NCI-H2107 treated with DMSO at 0.1 percent for 48 hours (cell line): ENCODE results near the gene HYAL2.
"Not testable (repeated sequence)": the region's sequence is repeated elsewhere in the genome, so short reads cannot be mapped to it uniquely, and the experiment has no call there.

Experiments used
- DNase-seq: peaks from one replicate; lab custom pipeline; 2025; ENCODE audit not compliant: unreplicated experiment; lab: John Stamatoyannopoulos, UW

HYAL2 gene

GRCh38 chr3:50314342-50314741 is 8.2 kb downstream of the HYAL2 start:
- DNase-seq: no peak

- not testable (repeated sequence) for DNase-seq
Observed at GRCh38 chr3:50312041-50312440, 10.5 kb downstream of the HYAL2 start.

GRCh38 chr3:50304601-50305000 is 17.9 kb downstream of the HYAL2 start:
- DNase-seq: no peak

- no peak for DNase-seq
Observed at GRCh38 chr3:50303013-50303815, 19.3 kb downstream of the HYAL2 start, which contains the start of gene HYAL1. Gene HYAL1, minus strand, starts transcription at chr3:50303574. Its CDS starts 618 bp downstream, at chr3:50302956.

- DNase-seq: no peak
Observed at GRCh38 chr3:50302095-50303012, 20.2 kb downstream of the HYAL2 start.

- no peak for DNase-seq
Observed at GRCh38 chr3:50300681-50301254, 21.8 kb downstream of the HYAL2 start.

- DNase-seq: no peak
Observed at GRCh38 chr3:50299929-50300680, 22.4 kb downstream of the HYAL2 start.

- DNase-seq: no peak
Observed at GRCh38 chr3:50299638-50299928, 23.0 kb downstream of the HYAL2 start.

GRCh38 chr3:50298836-50299637 is 23.5 kb downstream of the HYAL2 start, which contains the start of the genes HYAL3 and NAA80:
Gene HYAL3, minus strand, starts transcription at chr3:50299405. Its CDS starts 3,803 bp downstream, at chr3:50295602.
Gene NAA80, minus strand, starts transcription at chr3:50299405. Its CDS starts 1,942 bp downstream, at chr3:50297463.
- DNase-seq: peak; percentile 91

GRCh38 chr3:50297896-50298725 is 24.4 kb downstream of the HYAL2 start:
- no peak for DNase-seq

- no peak for DNase-seq
Observed at GRCh38 chr3:50297384-50297775, 25.2 kb downstream of the HYAL2 start.

GRCh38 chr3:50296721-50297383 is 25.7 kb downstream of the HYAL2 start:
- no peak for DNase-seq

GRCh38 chr3:50295553-50296431 is 26.8 kb downstream of the HYAL2 start:
- DNase-seq: no peak

GRCh38 chr3:50294492-50295403 is 27.8 kb downstream of the HYAL2 start:
- DNase-seq: no peak

GRCh38 chr3:50294089-50294488 is 28.5 kb downstream of the HYAL2 start:
- DNase-seq: no peak

- DNase-seq: no peak
Observed at GRCh38 chr3:50293079-50293801, 29.3 kb downstream of the HYAL2 start.
